ENCODE data around the gene ALS2CL. TPM values are rescaled to one million over a fixed set of nuclear protein-coding genes. Genes with fewer than 3 reads are reported as not detected.

Gene ALS2CL
- total RNA-seq, 1 experiment from 2014 or later, result 4.9 TPM

DNA sequence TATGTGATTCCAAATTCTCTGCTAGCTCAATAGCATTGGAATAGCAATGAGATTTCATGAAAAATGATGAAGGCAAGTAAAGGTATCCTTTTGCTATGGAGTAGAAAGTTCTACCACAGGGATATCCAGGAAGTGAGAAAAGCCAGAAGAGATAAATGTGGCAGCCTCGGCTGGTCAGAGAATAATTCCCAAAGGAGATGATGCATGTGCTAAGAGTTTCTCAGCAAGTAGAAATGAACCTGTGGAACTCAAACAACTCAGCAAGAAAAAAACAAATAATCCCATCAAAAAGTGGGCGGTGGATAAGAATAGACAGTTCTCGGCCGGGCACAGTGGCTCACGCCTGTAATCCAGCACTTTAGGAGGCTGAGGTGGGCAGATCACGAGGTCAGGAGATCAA lies 38.2 kb downstream of the ALS2CL start:
- no peak overlapping the region for H4K8ac ChIP-seq (replicated peaks; ENCODE audit: insufficient read length, low read depth, low read length)
- DNase-seq, result no peak
- H4K91ac ChIP-seq (ENCODE audit: insufficient read length, low read depth, low read length), result no peak overlapping the region
- H2BK15ac ChIP-seq (ENCODE audit: low read depth, low read length), result no peak overlapping the region
- no peak overlapping the region for H3K9ac ChIP-seq (ENCODE audit: extremely low read depth, insufficient read length, low read length)
- peaks cover 44 to 46% of the 10 kb centered on the region in 2 experiments for H3K4me1 Mint-ChIP-seq
- WGBS (ENCODE audit: extremely low coverage, insufficient read length, low lambda C conversion rate), result no CpG with 5 or more reads among the region's 6 CpGs
- no peaks in the 10 kb centered on the region for H3K9me3 ChIP-seq (ENCODE audit: control insufficient read depth, low read depth, low read length)
- H3K4me3 Mint-ChIP-seq, result no peak overlapping the region
- no peaks in the 10 kb centered on the region for H3K79me1 ChIP-seq (ENCODE audit: insufficient read depth, low read depth, low read length, poor library complexity, severe bottlenecking)
- no peak overlapping the region for H2AK5ac ChIP-seq (ENCODE audit: insufficient read length, low read length)
- no peak overlapping the region for H3K4me2 ChIP-seq (ENCODE audit: insufficient read depth, insufficient read length, low read length)
- H2BK120ac ChIP-seq (ENCODE audit: low read depth, low read length, poor library complexity, severe bottlenecking), result no peak overlapping the region
- no peaks in the 10 kb centered on the region for H4K20me1 ChIP-seq (ENCODE audit: control insufficient read depth, insufficient read depth, insufficient read length)
- TF ChIP-seq, protein P1, sequence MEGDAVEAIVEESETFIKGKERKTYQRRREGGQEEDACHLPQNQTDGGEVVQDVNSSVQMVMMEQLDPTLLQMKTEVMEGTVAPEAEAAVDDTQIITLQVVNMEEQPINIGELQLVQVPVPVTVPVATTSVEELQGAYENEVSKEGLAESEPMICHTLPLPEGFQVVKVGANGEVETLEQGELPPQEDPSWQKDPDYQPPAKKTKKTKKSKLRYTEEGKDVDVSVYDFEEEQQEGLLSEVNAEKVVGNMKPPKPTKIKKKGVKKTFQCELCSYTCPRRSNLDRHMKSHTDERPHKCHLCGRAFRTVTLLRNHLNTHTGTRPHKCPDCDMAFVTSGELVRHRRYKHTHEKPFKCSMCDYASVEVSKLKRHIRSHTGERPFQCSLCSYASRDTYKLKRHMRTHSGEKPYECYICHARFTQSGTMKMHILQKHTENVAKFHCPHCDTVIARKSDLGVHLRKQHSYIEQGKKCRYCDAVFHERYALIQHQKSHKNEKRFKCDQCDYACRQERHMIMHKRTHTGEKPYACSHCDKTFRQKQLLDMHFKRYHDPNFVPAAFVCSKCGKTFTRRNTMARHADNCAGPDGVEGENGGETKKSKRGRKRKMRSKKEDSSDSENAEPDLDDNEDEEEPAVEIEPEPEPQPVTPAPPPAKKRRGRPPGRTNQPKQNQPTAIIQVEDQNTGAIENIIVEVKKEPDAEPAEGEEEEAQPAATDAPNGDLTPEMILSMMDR (conservative IDR thresholded peaks at IDR 0.05), result no peak
- H3K79me2 ChIP-seq (ENCODE audit: insufficient read depth, low read length), result no peaks in the 10 kb centered on the region
- no peaks in the 10 kb centered on the region for H3K23me2 ChIP-seq (ENCODE audit: insufficient read length, low read depth, low read length, poor library complexity, severe bottlenecking)
- no peak overlapping the region for H3T11ph ChIP-seq (ENCODE audit: low read length)
- peaks cover 0 to 9% (median 8%) of the 10 kb centered on the region in 3 experiments for H3K36me3 Mint-ChIP-seq (ENCODE audit: insufficient read depth in 1 of 3, low read depth in 3 of 3)
- no peak overlapping the region for H3K23ac ChIP-seq (ENCODE audit: insufficient read length, low read depth, low read length)
- H3K27me3 ChIP-seq (ENCODE audit: insufficient read depth, low read length), result no peaks in the 10 kb centered on the region
- no peak overlapping the region for H4K5ac ChIP-seq (ENCODE audit: insufficient read length, low read depth, low read length)
- H3K4me1 ChIP-seq (ENCODE audit: insufficient read depth, low read length), result peaks cover 9% of the 10 kb centered on the region; the same call in 1 of the 2 replicates
- H3K27ac ChIP-seq (ENCODE audit: insufficient read length, low read depth, low read length), result no peak overlapping the region
- no peak overlapping the region for H2BK5ac ChIP-seq (ENCODE audit: insufficient read length, low read length)
- no peak overlapping the region; a peak in 1 of 7 replicates for H3K27ac Mint-ChIP-seq
- no peak overlapping the region for H3K4ac ChIP-seq (ENCODE audit: low read depth, low read length)
- H2AFZ ChIP-seq (ENCODE audit: low read length), result no peak overlapping the region
- peaks cover 2% of the 10 kb centered on the region; the same call in 1 of the 2 replicates for H3K27me3 Mint-ChIP-seq (ENCODE audit: low read depth)
- no peak overlapping the region for H3K56ac ChIP-seq (ENCODE audit: insufficient read length, low read depth, low read length)
- no peak overlapping the region for H2BK20ac ChIP-seq (ENCODE audit: low read depth, low read length, poor library complexity, severe bottlenecking)
- no peak overlapping the region for H2BK12ac ChIP-seq (ENCODE audit: insufficient read length, low read depth, low read length)
- peaks cover 15 to 20% of the 10 kb centered on the region in 2 experiments for H3K9me3 Mint-ChIP-seq
- no peak overlapping the region for H3K14ac ChIP-seq (ENCODE audit: insufficient read depth, low read length)
- no peak overlapping the region for H3K18ac ChIP-seq (ENCODE audit: insufficient read length, low read depth, low read length)
